Measurements from ENCODE around the gene POLR1G. TPM values are rescaled to one million over a fixed set of nuclear protein-coding genes. Genes with fewer than 3 reads are reported as not detected.

POLR1G gene
- total and polyA plus RNA-seq, 2 donors (not counting 3 experiments of a cell fraction or from before 2014, with no cell fraction given): 6.6 to 19.5 TPM

GRCh38 chr19:45444318-45445041 lies 38.0 kb downstream of the POLR1G start:
- ChIA-PET CTCF (interaction anchor here (1.4 to 2.1 kb wide), 3 partner anchors 12 to 34 kb away, joined by 4 to 23 read pairs (median 21); partner anchors contain the start of gene FOSB), POLR2A (no interaction called here)
- H4K20me1 ChIP-seq (replicated peaks; ENCODE audit: control insufficient read depth, extremely low read depth, insufficient read depth, low read length): no peaks in the 10 kb centered on the region
- H3K27ac ChIP-seq (ENCODE audit: insufficient read depth, low read depth, low read length): peak overlapping the region; percentile 88
- peak; percentile 87 for FAIRE-seq
- H3K36me3 ChIP-seq (ENCODE audit: control insufficient read depth in 2 of 2, extremely low read depth in 1 of 2, insufficient read depth in 2 of 2, low read length in 2 of 2): no peaks in the 10 kb centered on the region
- H2AFZ ChIP-seq (ENCODE audit: low read depth, low read length): peak overlapping the region; percentile 46
- H3K27me3 ChIP-seq (ENCODE audit: control insufficient read depth in 2 of 2, insufficient read depth in 2 of 2, low read length in 2 of 2): no peaks in the 10 kb centered on the region
- no peak overlapping the region for H3K4me3 ChIP-seq (replicated peaks in 1 of 3; ENCODE audit: insufficient read depth in 1 of 3, low read depth in 1 of 3, low read length in 3 of 3)
- intact Hi-C loops (cut with micrococcal nuclease): no loop called here
- H3K9ac ChIP-seq (replicated peaks; ENCODE audit: extremely low read depth, insufficient read depth, low read length): peak overlapping the region; percentile 77
- H3K9me3 ChIP-seq (replicated peaks; ENCODE audit: control insufficient read depth, insufficient read depth, low read length): no peaks in the 10 kb centered on the region
- peaks cover 23% of the 10 kb centered on the region for H3K4me1 ChIP-seq (ENCODE audit: control insufficient read depth, extremely low read depth, insufficient read depth, low read length)
- peak; percentile 78 for DNase-seq (ENCODE audit: low read depth, low spot score)
- H3K79me2 ChIP-seq (ENCODE audit: control insufficient read depth, insufficient read depth, low read length): no peaks in the 10 kb centered on the region
- TF ChIP-seq JUN (IDR thresholded peaks at IDR 0.05; ENCODE audit: borderline replicate concordance, insufficient read depth, insufficient read length, low read depth): no peak
- peak; percentile 52 for TF ChIP-seq POLR2AphosphoS5 (IDR thresholded peaks at IDR 0.05; ENCODE audit: insufficient read depth, low read depth, low read length)
- dilution Hi-C loops (cut with MboI; ENCODE audit: extremely low pct_ligation_motif_present, low sequenced_read_pairs): no loop called here
- no peaks in the 10 kb centered on the region for H3K9me1 ChIP-seq (replicated peaks; ENCODE audit: control insufficient read depth, extremely low read depth, insufficient read depth, low read length)
- BruUV-seq (replicated peaks): no TSS peak
- peak overlapping the region; percentile 42 for H3K4me2 ChIP-seq (ENCODE audit: insufficient read depth, low read length)

GRCh38 chr19:45445139-45445538 lies 38.7 kb downstream of the POLR1G start:
- H3K4me2 ChIP-seq (ENCODE audit: insufficient read depth, low read length): no peak overlapping the region
- ChIA-PET CTCF (interaction anchor here (1.0 to 2.1 kb wide), 5 partner anchors 11 to 40 kb away, joined by 4 to 23 read pairs (median 7); partner anchors contain the start of gene FOSB), POLR2A (no interaction called here)
- peak overlapping the region; percentile 88 for H3K27ac ChIP-seq (ENCODE audit: insufficient read depth, low read depth, low read length)
- dilution Hi-C loops (cut with MboI; ENCODE audit: extremely low pct_ligation_motif_present, low sequenced_read_pairs) (no loop called here), intact Hi-C loops (cut with micrococcal nuclease) (no loop called here)
- no peaks in the 10 kb centered on the region for H3K9me1 ChIP-seq (replicated peaks; ENCODE audit: control insufficient read depth, extremely low read depth, insufficient read depth, low read length)
- H2AFZ ChIP-seq (ENCODE audit: low read depth, low read length): no peak overlapping the region
- H3K79me2 ChIP-seq (ENCODE audit: control insufficient read depth, insufficient read depth, low read length): no peaks in the 10 kb centered on the region
- no peak overlapping the region for H3K9ac ChIP-seq (replicated peaks; ENCODE audit: extremely low read depth, insufficient read depth, low read length)
- no peaks in the 10 kb centered on the region for H4K20me1 ChIP-seq (replicated peaks; ENCODE audit: control insufficient read depth, extremely low read depth, insufficient read depth, low read length)
- H3K4me1 ChIP-seq (ENCODE audit: control insufficient read depth, extremely low read depth, insufficient read depth, low read length): peaks cover 29% of the 10 kb centered on the region
- FAIRE-seq (no peak), DNase-seq (ENCODE audit: low read depth, low spot score) (no peak)
- H3K4me3 ChIP-seq (replicated peaks in 1 of 3; ENCODE audit: insufficient read depth in 1 of 3, low read depth in 1 of 3, low read length in 3 of 3): no peak overlapping the region
- H3K27me3 ChIP-seq (ENCODE audit: control insufficient read depth in 2 of 2, insufficient read depth in 2 of 2, low read length in 2 of 2): no peaks in the 10 kb centered on the region
- H3K9me3 ChIP-seq (replicated peaks; ENCODE audit: control insufficient read depth, insufficient read depth, low read length): no peaks in the 10 kb centered on the region
- no peaks in the 10 kb centered on the region for H3K36me3 ChIP-seq (ENCODE audit: control insufficient read depth in 2 of 2, extremely low read depth in 1 of 2, insufficient read depth in 2 of 2, low read length in 2 of 2)
- TF ChIP-seq EZH2 (IDR thresholded peaks at IDR 0.05; ENCODE audit: borderline replicate concordance, low read depth, low read length, severe bottlenecking) (no peak), MYC (IDR thresholded peaks at IDR 0.05; ENCODE audit: low read depth, low read length) (no peak), FOS (IDR thresholded peaks at IDR 0.05; ENCODE audit: borderline replicate concordance, insufficient read depth, low read length) (no peak), POLR2AphosphoS5 (IDR thresholded peaks at IDR 0.05; ENCODE audit: insufficient read depth, low read depth, low read length) (no peak), POLR2A (IDR thresholded peaks at IDR 0.05; ENCODE audit: low read depth, low read length) (no peak), CTCF (IDR thresholded peaks at IDR 0.05; ENCODE audit: extremely low read depth in 1 of 2, insufficient read depth in 1 of 2, low read depth in 1 of 2, low read length in 2 of 2) (no peak)
- BruUV-seq (replicated peaks): no TSS peak
